GM18858 (cell line): ENCODE results near the gene SBSN.

ENCODE experiments used
- ATAC-seq: cut with Tn5 transposase; IDR thresholded peaks from one replicate; pipeline ENCODE4 v1.9.1; 2021; ENCODE audit not compliant: unreplicated experiment

The SBSN gene

GRCh38 chr19:35533201-35533821, 5.2 kb upstream of the SBSN start, which contains the start of gene GAPDHS:
GAPDHS (plus strand) TSS chr19:35533456; CDS start chr19:35533528, 72 bp downstream.
- ATAC-seq, result no peak

GRCh38 chr19:35531291-35531690, 3.2 kb upstream of the SBSN start:
- ATAC-seq, result no peak

- ATAC-seq, result no peak
These were observed 1.4 kb upstream of the SBSN start for GRCh38 chr19:35529241-35530218.

- ATAC-seq, result no peak
These were observed 2.2 kb downstream of the SBSN start for GRCh38 chr19:35525873-35526272.

GRCh38 chr19:35524181-35524837, 3.8 kb downstream of the SBSN start:
- ATAC-seq, result no peak

- ATAC-seq, result no peak
These were observed 5.3 kb downstream of the SBSN start for GRCh38 chr19:35522745-35523327.

GRCh38 chr19:35521124-35521743, 6.9 kb downstream of the SBSN start:
- ATAC-seq, result no peak

- no peak for ATAC-seq
These were observed 8.8 kb downstream of the SBSN start for GRCh38 chr19:35519291-35519690.

GRCh38 chr19:35518313-35518712, 9.8 kb downstream of the SBSN start:
- ATAC-seq, result no peak

GRCh38 chr19:35517342-35517741, 10.8 kb downstream of the SBSN start:
- ATAC-seq, result no peak

GRCh38 chr19:35516310-35516709, 11.8 kb downstream of the SBSN start:
- ATAC-seq, result no peak

- ATAC-seq, result no peak
These were observed 13.8 kb downstream of the SBSN start for GRCh38 chr19:35514282-35514809.

GRCh38 chr19:35513628-35514281, 14.4 kb downstream of the SBSN start, which contains the start of gene DMKN:
DMKN (minus strand) TSS chr19:35513649; CDS start chr19:35513475, 174 bp downstream.
- ATAC-seq, result no peak

GRCh38 chr19:35512831-35513627, 15.1 kb downstream of the SBSN start:
- no peak for ATAC-seq

- ATAC-seq, result no peak
These were observed 16.8 kb downstream of the SBSN start for GRCh38 chr19:35511337-35511736.

- no peak for ATAC-seq
These were observed 17.5 kb downstream of the SBSN start for GRCh38 chr19:35510626-35510964.

GRCh38 chr19:35509861-35510625, 18.1 kb downstream of the SBSN start:
- ATAC-seq, result no peak

- no peak for ATAC-seq
These were observed 19.0 kb downstream of the SBSN start for GRCh38 chr19:35509018-35509652.
